Stimulated activated CD8-positive, alpha-beta memory T cell treated with anti-CD3 and anti-CD28 coated beads, Interleukin-12 subunit alpha, Interleukin-12 subunit beta, amount 100 ng/mL, for 1 hour (primary cell): ENCODE results near the gene SCAMP1.

ENCODE experiments used
- DNase-seq: peaks from one replicate; pipeline ENCODE4 v3.0.0-alpha.2; 2020; ENCODE audit warnings: low read depth

Gene SCAMP1

GRCh38 chr5:78495800-78496199, 135.4 kb downstream of the SCAMP1 start:
- no peak for DNase-seq

DNA sequence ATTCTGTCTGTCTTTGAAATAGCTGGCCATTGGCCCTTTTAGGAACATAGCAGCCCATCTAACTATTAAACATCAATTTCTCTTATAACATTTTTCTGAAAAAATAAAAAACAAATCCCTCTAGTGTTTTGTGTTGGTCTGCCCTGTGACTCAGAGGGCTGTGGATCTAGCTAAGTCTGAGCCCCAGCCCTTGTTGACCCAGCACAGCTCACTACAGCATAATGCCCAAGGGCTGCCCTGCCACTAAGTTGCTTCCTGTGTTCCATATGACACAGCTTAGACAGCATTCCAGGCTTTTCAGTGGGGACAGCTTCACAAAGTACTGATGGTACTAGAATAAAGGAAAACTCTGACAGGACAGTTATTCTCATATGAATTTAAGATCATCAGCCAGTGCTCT, 136.0 kb downstream of the SCAMP1 start:
- DNase-seq: no peak

- DNase-seq: no peak
Measured at GRCh38 chr5:78497573-78498533, 137.4 kb downstream of the SCAMP1 start.

GRCh38 chr5:78499485-78499884, 139.1 kb downstream of the SCAMP1 start:
- no peak for DNase-seq

GRCh38 chr5:78500028-78500427, 139.6 kb downstream of the SCAMP1 start:
- no peak for DNase-seq

DNA sequence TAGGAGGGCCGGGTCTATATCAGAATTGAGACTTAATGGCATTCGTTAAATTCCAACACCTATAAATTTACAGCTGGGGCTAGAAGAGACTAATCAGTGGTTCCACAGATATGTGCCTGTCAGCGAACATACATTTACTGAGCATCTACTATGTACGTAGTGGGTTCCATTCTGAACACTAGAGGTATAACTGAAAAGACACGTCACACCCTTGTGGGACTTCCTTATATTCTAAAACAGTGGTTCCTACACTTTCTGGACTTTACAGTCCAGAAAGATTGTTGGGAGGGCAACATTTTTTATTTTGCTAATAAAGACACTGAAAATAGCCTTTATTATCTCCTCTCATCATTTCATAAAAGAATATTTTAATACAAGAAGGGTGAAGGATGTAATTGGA, 140.5 kb downstream of the SCAMP1 start:
- no peak for DNase-seq

DNA sequence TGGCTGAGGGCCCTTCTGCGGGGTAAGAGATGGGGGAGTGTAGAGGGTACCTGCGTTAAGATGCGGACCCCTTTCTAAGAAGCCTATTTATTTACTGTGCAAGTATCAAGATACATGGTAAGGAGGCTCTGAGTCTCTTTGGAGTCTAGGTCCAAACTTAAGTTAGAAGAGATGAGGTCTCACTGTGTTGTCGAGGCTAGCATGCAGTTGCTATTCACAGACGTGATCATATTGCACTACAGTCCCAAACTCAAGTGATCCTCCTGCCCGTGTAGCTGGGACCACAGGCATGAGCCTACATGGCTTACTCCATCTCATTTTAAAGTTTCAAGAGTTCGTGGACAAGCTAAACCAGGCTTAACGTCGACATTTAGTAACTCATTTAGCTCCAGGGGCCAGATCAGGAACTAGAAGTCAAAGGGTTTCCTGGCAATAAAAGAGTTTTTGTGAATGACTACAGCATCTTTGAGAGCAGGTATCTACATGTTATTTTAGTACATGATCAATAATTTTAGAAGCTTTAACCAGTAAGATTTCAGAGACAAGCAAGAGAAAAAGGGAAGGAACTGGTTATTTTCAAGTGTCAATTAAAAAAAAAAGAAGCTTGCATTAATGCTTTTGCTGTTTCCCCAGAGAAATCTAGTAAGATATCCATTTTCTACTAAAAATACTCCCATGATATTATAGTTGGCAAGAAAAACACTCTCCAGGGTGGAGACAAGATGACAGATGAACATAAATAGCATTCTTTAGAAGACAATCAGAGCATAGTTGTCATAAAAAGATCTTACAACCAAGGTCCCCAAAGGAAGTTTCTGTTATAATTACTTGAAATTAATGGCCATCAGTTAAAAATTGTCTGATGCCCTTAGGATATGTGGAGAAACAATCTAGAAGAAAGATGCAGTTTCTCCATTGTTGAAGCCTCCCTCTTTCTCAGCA, 141.3 kb downstream of the SCAMP1 start:
- DNase-seq: no peak

DNA sequence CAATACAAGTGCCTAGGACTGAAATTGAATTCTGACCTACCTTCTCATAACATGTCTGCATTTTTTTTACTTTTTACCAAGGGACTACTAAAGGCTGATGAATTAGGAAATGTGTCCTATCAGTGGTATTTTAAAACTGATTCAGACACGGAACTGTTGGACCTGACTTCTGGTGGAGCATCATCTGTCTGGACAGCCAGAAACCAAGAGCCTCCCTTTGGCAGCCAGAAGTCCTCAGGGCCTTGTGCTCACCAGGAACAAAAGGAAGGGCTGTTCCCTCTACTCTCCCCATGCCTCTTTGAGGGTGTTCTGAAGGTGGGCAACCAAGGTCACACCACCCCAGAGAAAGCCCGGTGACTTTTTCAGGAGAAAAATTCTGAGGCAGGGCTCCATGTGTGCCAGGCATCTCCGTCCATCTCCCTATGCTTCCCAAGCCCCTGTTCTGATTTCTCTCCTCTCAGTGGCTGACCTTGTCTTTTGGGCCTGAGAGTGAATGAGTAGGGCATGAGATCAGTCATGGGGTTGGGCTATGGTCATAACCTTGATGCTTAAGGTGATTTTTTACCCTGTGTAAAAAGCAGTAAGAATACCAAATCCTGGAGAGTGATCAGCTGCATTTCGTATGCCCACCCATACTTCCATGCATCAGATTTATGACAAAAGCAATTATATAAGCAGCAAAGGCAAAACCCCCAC, 143.7 kb downstream of the SCAMP1 start:
- no peak for DNase-seq

- no peak for DNase-seq
Measured at GRCh38 chr5:78504704-78505677, 144.6 kb downstream of the SCAMP1 start.

GRCh38 chr5:78505860-78506259, 145.4 kb downstream of the SCAMP1 start:
- DNase-seq: no peak

DNA sequence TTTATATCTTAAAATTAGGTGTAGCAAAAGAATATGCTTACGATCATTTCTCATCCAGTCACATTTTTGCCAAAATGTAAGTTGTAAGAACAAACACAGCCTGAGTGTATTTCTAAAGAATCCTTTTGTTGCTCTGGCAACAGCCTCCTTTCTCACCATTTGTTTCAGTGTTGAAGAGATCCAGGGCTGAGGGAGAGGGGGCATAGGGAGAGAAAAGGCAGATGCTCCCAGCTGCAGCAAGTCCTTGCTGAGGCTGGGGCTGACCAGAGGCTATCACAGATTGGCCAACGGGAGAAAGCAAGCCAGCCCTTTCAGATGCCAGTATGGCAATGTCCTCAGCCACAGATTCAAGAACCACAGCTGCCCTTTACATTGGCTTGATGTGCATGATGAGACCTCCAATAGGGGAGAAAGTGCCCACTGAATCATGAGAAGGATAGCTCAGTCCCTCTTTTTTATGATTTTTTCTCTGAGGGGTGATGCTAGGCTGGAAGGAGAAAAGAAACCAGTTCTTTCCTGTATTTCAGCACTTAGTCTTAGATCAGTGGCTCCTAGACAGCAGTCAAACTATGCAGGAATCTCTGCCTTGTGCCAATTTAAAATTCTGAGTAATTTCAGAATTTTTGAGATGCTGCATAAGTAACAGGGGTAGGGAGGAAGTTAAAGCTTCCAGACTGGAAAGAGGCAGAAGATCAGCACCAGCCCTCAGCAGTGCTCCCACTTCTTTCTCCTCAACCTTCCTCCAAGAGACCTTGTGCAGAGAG, 146.0 kb downstream of the SCAMP1 start:
- no peak for DNase-seq

GRCh38 chr5:78507531-78507930, 147.1 kb downstream of the SCAMP1 start:
- DNase-seq: no peak

- no peak for DNase-seq
Measured at GRCh38 chr5:78508186-78508765, 147.9 kb downstream of the SCAMP1 start.

DNA sequence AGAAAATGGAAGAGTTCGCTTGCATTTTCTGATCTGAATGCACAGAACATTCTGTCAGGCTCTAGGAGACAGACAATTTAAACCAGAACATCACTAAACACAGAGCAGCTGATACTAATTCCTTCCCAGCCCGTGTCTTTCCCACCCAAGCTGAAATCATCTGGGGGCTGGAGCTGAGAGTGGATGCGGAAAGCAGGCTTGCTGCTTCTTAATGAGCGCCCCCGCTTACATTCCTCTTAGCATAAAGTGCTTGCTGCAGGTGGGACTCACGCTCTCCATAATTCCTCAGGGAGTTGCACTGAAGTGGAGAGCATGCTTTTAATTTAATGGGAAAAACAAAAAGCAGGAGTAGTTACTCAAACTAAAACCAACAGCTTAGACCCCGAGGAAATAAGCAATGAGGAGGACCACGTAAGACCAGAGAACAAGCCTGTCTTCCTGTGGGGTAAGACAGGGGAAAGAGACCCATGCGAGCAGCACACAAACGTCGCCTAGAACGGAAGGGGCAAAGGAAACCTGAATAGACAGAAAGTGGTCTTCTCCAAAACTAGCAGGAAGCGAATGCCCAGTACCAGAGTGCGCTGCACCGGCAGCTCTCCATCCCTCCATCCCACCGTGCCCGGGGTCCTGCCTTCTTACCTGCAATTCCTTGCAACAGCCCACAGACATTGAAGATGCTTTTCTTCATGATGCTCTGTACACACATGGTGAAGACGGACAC, 148.9 kb downstream of the SCAMP1 start:
- DNase-seq: no peak

- DNase-seq: no peak
Measured at GRCh38 chr5:78509884-78510769, 149.7 kb downstream of the SCAMP1 start.

GRCh38 chr5:78511121-78511906, 150.9 kb downstream of the SCAMP1 start:
- DNase-seq: no peak

GRCh38 chr5:78512435-78512834, 152.0 kb downstream of the SCAMP1 start:
- no peak for DNase-seq
